NCI-H2196 treated with DMSO at 0.1 percent for 48 hours (cell line): ENCODE measurements around the gene ATP2B2.
"Not testable (repeated sequence)": the region's sequence is repeated elsewhere in the genome, so short reads cannot be mapped to it uniquely, and the experiment has no call there.

ENCODE experiments used
- DNase-seq: peaks from one replicate; lab custom pipeline; 2025; ENCODE audit not compliant: unreplicated experiment; lab: John Stamatoyannopoulos, UW

The ATP2B2 gene

GRCh38 chr3:10387881-10388609 lies 117.3 kb downstream of the ATP2B2 start:
- DNase-seq, result no peak

- DNase-seq, result no peak
These were observed 119.3 kb downstream of the ATP2B2 start for GRCh38 chr3:10386121-10386520.

- DNase-seq, result no peak
These were observed 120.6 kb downstream of the ATP2B2 start for GRCh38 chr3:10384541-10385360.

GRCh38 chr3:10383850-10384248 lies 121.5 kb downstream of the ATP2B2 start:
- DNase-seq, result no peak

GRCh38 chr3:10382892-10383849 lies 122.2 kb downstream of the ATP2B2 start:
- DNase-seq, result no peak

GRCh38 chr3:10382445-10382844 lies 122.9 kb downstream of the ATP2B2 start:
- not testable (repeated sequence) for DNase-seq

GRCh38 chr3:10381336-10381735 lies 124.0 kb downstream of the ATP2B2 start:
- no peak for DNase-seq

GRCh38 chr3:10380906-10381305 lies 124.5 kb downstream of the ATP2B2 start:
- no peak for DNase-seq

- no peak for DNase-seq
These were observed 125.4 kb downstream of the ATP2B2 start for GRCh38 chr3:10379961-10380360.

- no peak for DNase-seq
These were observed 126.2 kb downstream of the ATP2B2 start for GRCh38 chr3:10379161-10379560.

- DNase-seq, result no peak
These were observed 126.6 kb downstream of the ATP2B2 start for GRCh38 chr3:10378742-10379141.

- DNase-seq, result no peak
These were observed 127.1 kb downstream of the ATP2B2 start for GRCh38 chr3:10378246-10378645.

GRCh38 chr3:10377148-10377725 lies 128.1 kb downstream of the ATP2B2 start:
- DNase-seq, result no peak

GRCh38 chr3:10376353-10376752 lies 129.0 kb downstream of the ATP2B2 start:
- no peak for DNase-seq

- DNase-seq, result no peak
These were observed 129.9 kb downstream of the ATP2B2 start for GRCh38 chr3:10375296-10376053.

- no peak for DNase-seq
These were observed 131.1 kb downstream of the ATP2B2 start for GRCh38 chr3:10374311-10374710.

- DNase-seq, result no peak
These were observed 131.6 kb downstream of the ATP2B2 start for GRCh38 chr3:10373686-10374261.

GRCh38 chr3:10371789-10372188 lies 133.6 kb downstream of the ATP2B2 start:
- DNase-seq, result no peak

- DNase-seq, result no peak
These were observed 134.2 kb downstream of the ATP2B2 start for GRCh38 chr3:10371167-10371566.

- no peak for DNase-seq
These were observed 135.0 kb downstream of the ATP2B2 start for GRCh38 chr3:10370429-10370828.
